Activated naive CD8-positive, alpha-beta T cell treated with anti-CD3 and anti-CD28 coated beads, Interleukin-2, amount 10 ng/mL, durations not matched to agents 7 days and 5 days (primary cell): ENCODE data around the gene MAP2K5. TPM values are rescaled to one million over a fixed set of nuclear protein-coding genes. Genes with fewer than 3 reads are reported as not detected.

Experiments used
- ATAC-seq: fragments of 150-1000 bp; cut with Tn5 transposase; one replicate; pipeline ENCODE4 v1.10.0; 2021; ENCODE audit warnings: low read depth, moderate library complexity
- POLR2A ChIA-PET: fragments of 350-600 bp; sonication (Branson Sonifier 250); formaldehyde crosslinking; loops from one replicate; lab custom pipeline; 2021; ENCODE audit warnings: antibody characterized with exemption; lab: Charles Lee
- DNase-seq: peaks from one replicate; pipeline ENCODE4 v3.0.0; 2021
- H3K27ac Mint-ChIP-seq: one replicate; pipeline ENCODE4 v1.8.0; 2022; ENCODE audit warnings: mild to moderate bottlenecking, mixed read lengths
- H3K27me3 Mint-ChIP-seq: one replicate; pipeline ENCODE4 v1.8.0; 2022; ENCODE audit warnings: mild to moderate bottlenecking, moderate library complexity, mixed read lengths
- H3K36me3 Mint-ChIP-seq: one replicate; pipeline ENCODE4 v1.8.0; 2021; ENCODE audit warnings: mild to moderate bottlenecking, mixed read lengths
- H3K4me1 Mint-ChIP-seq: one replicate; pipeline ENCODE4 v1.8.0; 2021; ENCODE audit warnings: mixed read lengths
- H3K4me3 Mint-ChIP-seq: one replicate; pipeline ENCODE4 v1.8.0; 2022; ENCODE audit warnings: mild to moderate bottlenecking, moderate library complexity, mixed read lengths
- H3K9me3 Mint-ChIP-seq: one replicate; pipeline ENCODE4 v1.8.0; 2021; ENCODE audit warnings: mixed read lengths
- total RNA-seq, 2 experiments: library from RNA; stranded (reverse); gene quantifications; one replicate each; pipeline ENCODE4 v1.2.3, GENCODE V29; 2021

Gene MAP2K5
- total RNA-seq, 2 experiments from 2014 or later: 25.8 to 29.9 TPM

DNA sequence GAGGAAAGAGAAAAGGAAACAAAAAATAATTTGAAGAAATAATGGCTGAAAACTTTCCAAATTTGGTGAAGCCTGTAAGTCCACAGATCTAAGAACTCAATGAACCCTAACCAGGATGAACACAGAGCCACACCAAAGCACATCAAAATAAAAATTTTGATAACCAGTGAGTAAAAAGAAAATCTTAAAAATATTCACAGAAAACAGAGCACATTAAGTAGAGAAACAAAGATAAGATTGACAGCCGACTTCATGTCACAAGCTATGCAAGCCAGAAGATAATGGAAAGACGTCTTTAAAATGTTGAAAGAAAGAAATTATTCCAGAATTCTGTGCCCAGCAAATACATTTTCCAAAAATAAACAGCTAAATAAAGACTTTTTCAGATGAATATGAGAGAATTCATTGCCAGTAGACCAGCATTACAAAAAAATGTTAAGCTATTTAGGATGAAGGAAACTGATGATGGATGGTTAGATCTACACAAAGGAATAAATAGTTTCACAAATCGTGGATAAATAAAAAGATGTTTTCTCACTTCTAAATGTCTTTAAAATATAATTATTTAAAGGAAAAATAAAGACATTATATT, 142.6 kb downstream of the MAP2K5 start:
- Mint-ChIP-seq H3K9me3 (peaks cover 18% of the 10 kb centered on the region), H3K27ac (no peak overlapping the region), H3K4me3 (no peak overlapping the region), H3K36me3 (peaks cover 30% of the 10 kb centered on the region), H3K4me1 (peaks cover 2% of the 10 kb centered on the region), H3K27me3 (no peaks in the 10 kb centered on the region)
- ATAC-seq: no peak
- no peak for DNase-seq
- POLR2A ChIA-PET: no interaction called here

DNA sequence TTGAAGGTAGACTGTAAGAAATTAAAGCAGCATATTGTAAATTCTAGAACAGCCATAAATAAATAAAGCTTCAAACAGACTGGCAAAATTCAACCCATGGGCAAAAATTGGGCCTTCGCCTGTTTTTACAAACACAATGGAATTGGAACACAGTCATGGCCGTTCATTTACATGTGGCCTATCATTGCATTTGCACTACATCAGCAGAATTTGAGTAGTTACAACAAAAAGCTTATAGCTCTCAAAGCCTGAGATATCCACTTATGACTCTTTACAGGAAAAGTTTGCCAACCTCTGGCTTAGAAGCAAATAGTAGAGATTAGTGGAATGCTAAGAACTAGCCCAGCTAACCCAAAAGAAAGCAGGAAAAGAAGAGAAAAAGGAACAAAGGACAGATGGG, 143.2 kb downstream of the MAP2K5 start:
- POLR2A ChIA-PET: no interaction called here
- no peak for ATAC-seq
- H3K36me3 Mint-ChIP-seq: peaks cover 28% of the 10 kb centered on the region
- DNase-seq: no peak
- H3K4me1 Mint-ChIP-seq: no peaks in the 10 kb centered on the region
- H3K4me3 Mint-ChIP-seq: no peak overlapping the region
- no peak overlapping the region for H3K27ac Mint-ChIP-seq
- H3K9me3 Mint-ChIP-seq: peaks cover 16% of the 10 kb centered on the region
- H3K27me3 Mint-ChIP-seq: no peaks in the 10 kb centered on the region

DNA sequence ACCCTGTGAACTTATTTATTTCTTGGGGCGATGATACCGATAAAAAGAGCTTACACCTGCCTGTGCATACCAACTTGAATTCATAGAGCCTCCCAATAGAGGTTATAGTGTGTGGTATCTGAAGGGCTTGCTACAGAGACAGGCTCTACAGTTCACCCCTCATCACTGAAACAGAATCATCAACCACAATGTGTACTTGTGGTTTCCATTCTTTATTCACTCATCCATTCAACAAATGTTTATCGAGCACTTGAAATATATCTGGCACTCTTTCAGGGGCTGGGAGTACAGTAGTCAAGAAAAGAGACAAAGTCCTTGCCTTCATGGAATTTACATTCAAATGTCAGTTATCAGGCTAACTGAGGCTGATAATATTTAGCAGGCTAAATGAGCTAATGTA, 148.4 kb downstream of the MAP2K5 start:
- H3K9me3 Mint-ChIP-seq: no peaks in the 10 kb centered on the region

DNA sequence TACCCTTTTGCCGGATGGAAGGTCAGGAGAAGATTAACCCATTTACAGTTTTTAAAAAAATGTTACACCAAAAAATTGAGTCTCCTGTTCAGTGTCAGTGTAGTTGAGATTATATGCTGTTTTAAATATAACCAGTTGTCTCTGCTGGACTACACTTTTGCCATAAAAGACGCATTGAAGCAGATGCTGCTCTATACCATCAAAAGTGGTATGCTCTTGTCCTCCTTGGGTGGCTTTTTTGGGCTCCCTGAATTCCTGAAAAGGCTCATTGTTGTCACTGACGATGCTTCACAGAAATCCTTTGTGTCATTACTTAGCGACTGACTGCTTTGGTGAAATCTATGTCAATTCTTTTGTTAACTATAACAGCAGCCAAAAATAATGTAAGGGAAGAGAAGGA, 148.9 kb downstream of the MAP2K5 start:
- DNase-seq (no peak), ATAC-seq (no peak)
- POLR2A ChIA-PET: no interaction called here
- Mint-ChIP-seq H3K36me3 (peaks cover 21% of the 10 kb centered on the region), H3K27ac (no peak overlapping the region), H3K4me3 (no peak overlapping the region), H3K4me1 (peaks cover 4% of the 10 kb centered on the region), H3K27me3 (no peaks in the 10 kb centered on the region), H3K9me3 (no peaks in the 10 kb centered on the region)

More for the DNA sequence above, 148.4 kb downstream of the MAP2K5 start:
- no peak overlapping the region for H3K27ac Mint-ChIP-seq
- H3K4me3 Mint-ChIP-seq: no peak overlapping the region
- H3K4me1 Mint-ChIP-seq: peaks cover 4% of the 10 kb centered on the region
- ATAC-seq (no peak), DNase-seq (no peak)
- POLR2A ChIA-PET: no interaction called here
- H3K27me3 Mint-ChIP-seq: no peaks in the 10 kb centered on the region
- H3K36me3 Mint-ChIP-seq: peaks cover 21% of the 10 kb centered on the region

DNA sequence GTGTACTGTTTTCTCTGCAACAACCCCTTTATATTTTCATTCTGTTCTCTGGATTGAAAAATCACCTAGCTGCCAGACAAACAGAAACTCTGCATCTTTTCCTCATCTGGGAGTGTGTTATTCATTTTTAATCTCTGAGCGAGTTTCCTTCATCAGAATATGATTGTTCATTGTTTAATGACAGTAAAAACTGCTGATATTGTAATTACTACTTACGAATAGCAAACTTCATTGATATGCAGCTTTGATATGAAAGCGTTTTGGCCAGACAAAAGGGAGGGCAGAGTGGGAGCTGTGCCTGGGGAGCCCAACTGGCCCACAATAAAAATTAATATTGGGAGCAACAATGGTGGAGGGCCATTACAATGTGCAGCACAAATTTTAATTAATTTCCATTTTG, 150.1 kb downstream of the MAP2K5 start:
- peaks cover 4% of the 10 kb centered on the region for H3K4me1 Mint-ChIP-seq
- POLR2A ChIA-PET: no interaction called here
- H3K9me3 Mint-ChIP-seq: no peaks in the 10 kb centered on the region
- DNase-seq (no peak), ATAC-seq (no peak)
- H3K27ac Mint-ChIP-seq: no peak overlapping the region
- H3K27me3 Mint-ChIP-seq: no peaks in the 10 kb centered on the region
- H3K36me3 Mint-ChIP-seq: peaks cover 21% of the 10 kb centered on the region
- no peak overlapping the region for H3K4me3 Mint-ChIP-seq

DNA sequence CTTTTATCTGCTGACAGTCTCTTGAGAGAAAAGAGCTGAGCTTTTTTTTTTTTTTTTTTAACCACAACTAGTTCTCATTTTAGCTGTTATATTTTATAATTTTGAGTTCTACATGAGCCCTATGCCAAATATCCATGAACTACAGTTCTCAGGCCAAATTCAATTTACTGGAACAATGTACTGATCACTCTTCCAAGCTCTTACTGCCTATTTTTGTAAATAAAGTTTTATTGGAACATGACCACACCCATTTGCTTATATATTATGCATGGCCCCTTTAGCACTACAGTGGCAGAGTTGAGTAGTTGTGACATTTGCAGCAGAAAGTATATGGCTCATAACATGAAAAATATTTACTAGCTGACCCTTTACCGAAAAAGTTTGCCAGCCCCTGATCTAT, 153.6 kb downstream of the MAP2K5 start:
- Mint-ChIP-seq H3K4me3 (no peak overlapping the region), H3K4me1 (peaks cover 1% of the 10 kb centered on the region)

DNA sequence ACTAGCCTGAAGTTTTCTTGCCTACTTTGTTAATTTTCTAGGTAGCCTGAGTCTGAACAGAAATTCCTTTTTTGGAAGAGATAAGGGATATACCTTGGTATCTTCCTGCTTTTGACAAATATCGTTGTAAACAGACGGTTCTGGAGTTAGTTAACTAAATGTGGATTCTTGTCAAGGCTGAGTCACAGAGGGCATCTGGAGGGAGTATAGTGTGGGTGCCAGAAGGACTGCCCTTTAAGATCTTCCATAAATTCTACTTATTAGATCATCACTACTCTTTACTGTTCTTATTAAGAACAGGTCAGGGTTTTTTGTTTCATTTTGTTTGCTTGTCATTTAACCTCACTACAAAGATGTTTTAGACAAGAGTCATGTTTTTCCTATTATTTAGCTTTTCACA, 157.5 kb downstream of the MAP2K5 start:
- H3K9me3 Mint-ChIP-seq: peaks cover 3% of the 10 kb centered on the region
- H3K4me3 Mint-ChIP-seq: no peak overlapping the region
- H3K4me1 Mint-ChIP-seq: no peaks in the 10 kb centered on the region
- POLR2A ChIA-PET: no interaction called here
- DNase-seq (no peak), ATAC-seq (no peak)
- H3K36me3 Mint-ChIP-seq: peaks cover 18% of the 10 kb centered on the region
- no peak overlapping the region for H3K27ac Mint-ChIP-seq
- no peaks in the 10 kb centered on the region for H3K27me3 Mint-ChIP-seq

More for the DNA sequence above, 153.6 kb downstream of the MAP2K5 start:
- Mint-ChIP-seq H3K27me3 (no peaks in the 10 kb centered on the region), H3K36me3 (peaks cover 21% of the 10 kb centered on the region), H3K9me3 (peaks cover 2% of the 10 kb centered on the region), H3K27ac (no peak overlapping the region)
- no peak for DNase-seq
- ATAC-seq: no peak
- POLR2A ChIA-PET: interaction anchor here (0.7 kb wide), 1 partner anchor 17 kb away, joined by 3 read pairs; no protein-coding TSS in a partner anchor

DNA sequence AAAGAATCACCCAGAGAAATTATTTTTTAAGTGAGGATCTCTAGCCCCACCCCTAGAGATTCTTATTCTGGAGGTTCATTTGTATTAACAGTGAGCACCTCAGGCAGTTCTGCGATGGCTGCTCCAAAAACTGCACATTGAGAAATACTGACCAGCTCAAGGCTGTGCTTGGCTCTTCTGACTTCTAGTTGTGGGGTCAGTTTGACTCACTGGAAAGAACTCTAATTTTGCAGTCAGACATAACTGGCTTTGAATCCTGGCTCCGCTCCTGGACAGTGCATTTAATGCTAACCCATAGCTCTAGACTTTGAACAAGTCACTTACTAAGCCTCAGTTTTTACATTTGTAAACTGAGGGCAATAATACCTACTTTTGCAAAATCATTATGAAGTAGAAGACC, 159.2 kb downstream of the MAP2K5 start:
- peaks cover 4% of the 10 kb centered on the region for H3K9me3 Mint-ChIP-seq
- peaks cover 28% of the 10 kb centered on the region for H3K36me3 Mint-ChIP-seq
- no peak overlapping the region for H3K27ac Mint-ChIP-seq
- no peaks in the 10 kb centered on the region for H3K27me3 Mint-ChIP-seq
- no peaks in the 10 kb centered on the region for H3K4me1 Mint-ChIP-seq
- POLR2A ChIA-PET: no interaction called here
- ATAC-seq (no peak), DNase-seq (no peak)
- no peak overlapping the region for H3K4me3 Mint-ChIP-seq

DNA sequence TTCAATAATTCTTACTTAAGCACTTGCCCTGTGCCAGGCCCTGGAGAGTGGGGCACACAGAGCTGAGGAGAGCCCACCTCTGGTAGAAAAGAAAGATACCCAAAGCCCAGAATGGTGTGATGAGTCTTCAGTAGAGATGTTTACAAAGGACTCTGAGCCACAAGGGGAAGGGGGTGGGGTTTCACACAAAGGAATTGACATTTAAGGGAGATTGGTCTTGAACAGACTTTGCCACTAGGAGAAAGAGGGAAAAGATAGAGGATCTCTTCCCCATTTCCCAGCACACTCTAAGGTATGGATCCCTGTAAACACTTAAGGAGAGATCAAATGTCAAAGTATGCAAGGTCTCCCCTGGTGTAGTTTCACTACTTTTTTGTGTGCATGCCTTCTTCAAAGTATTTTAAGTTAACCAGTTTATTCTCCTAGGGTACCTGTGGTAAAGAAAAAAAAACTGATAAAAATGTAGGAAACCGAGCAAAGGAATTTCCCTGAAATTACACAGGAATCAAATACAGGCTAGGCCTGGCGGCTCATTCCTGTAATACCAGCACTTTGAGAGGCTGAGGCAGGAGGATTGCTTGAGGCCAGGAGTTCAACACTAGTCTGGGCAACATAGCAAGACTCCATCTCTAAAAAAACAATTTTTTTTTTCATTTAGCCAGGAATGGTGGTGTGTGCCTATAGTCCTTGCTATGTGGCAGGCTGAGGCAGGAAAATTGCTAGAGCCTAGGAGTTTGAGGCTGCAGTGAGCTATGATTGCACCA, 165.2 kb downstream of the MAP2K5 start:
- peaks cover 31% of the 10 kb centered on the region for H3K36me3 Mint-ChIP-seq
- no peak for DNase-seq
- peaks cover 5% of the 10 kb centered on the region for H3K4me1 Mint-ChIP-seq
- H3K27me3 Mint-ChIP-seq: no peaks in the 10 kb centered on the region
- no peak overlapping the region for H3K27ac Mint-ChIP-seq
- no peak overlapping the region for H3K4me3 Mint-ChIP-seq
- peaks cover 5% of the 10 kb centered on the region for H3K9me3 Mint-ChIP-seq
- ATAC-seq: no peak
- POLR2A ChIA-PET: no interaction called here

DNA sequence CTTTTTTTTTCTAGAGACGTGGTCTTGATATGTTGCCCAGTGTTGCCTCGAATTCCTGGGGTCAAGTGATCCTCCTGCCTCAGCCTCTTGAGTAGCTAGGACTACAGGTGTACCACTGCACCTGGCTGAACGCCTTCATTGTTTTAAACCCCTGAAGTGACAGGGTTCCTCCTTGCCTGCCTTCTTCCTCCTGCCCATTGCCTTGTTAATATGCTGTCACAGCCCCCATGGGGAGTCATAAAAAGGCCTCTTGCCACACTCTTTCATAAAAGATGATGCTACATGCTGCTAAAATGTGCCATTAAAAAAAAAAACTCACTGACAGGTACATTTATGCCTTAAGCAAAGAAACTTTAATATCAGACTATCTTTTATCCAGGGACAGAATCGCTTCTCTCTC, 166.0 kb downstream of the MAP2K5 start:
- Mint-ChIP-seq H3K9me3 (peaks cover 5% of the 10 kb centered on the region), H3K4me1 (peaks cover 5% of the 10 kb centered on the region), H3K4me3 (no peak overlapping the region), H3K36me3 (peaks cover 32% of the 10 kb centered on the region), H3K27me3 (no peaks in the 10 kb centered on the region), H3K27ac (no peak overlapping the region)
- POLR2A ChIA-PET: no interaction called here
- DNase-seq (no peak), ATAC-seq (no peak)

DNA sequence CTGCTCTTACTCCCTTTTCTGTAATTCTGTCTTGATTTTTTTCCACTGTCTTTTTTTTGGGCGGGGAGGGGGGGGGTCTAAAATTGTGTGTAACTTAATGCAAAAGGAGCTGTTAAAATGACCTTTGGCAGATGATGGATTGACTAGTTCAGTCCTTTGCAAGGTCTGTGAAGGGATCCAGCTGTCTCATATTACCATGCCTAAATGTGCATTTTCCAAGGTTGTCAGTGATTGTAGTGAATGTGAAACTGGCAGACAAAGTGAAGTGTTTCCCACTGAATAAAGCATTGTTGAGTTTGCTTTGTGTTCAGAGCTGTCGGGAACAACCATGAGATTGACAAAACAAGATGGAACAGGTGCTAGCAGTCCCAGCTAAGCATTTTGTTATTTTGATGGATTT, 172.7 kb downstream of the MAP2K5 start:
- no peak for DNase-seq
- peaks cover 2% of the 10 kb centered on the region for H3K9me3 Mint-ChIP-seq
- no peak overlapping the region for H3K4me3 Mint-ChIP-seq
- no peak for ATAC-seq
- H3K4me1 Mint-ChIP-seq: no peaks in the 10 kb centered on the region
- no peaks in the 10 kb centered on the region for H3K27me3 Mint-ChIP-seq
- H3K27ac Mint-ChIP-seq: no peak overlapping the region
- H3K36me3 Mint-ChIP-seq: peaks cover 13% of the 10 kb centered on the region
- POLR2A ChIA-PET: interaction anchor here (0.6 kb wide), 1 partner anchor 176 kb away, joined by 3 read pairs; no protein-coding TSS in a partner anchor

DNA sequence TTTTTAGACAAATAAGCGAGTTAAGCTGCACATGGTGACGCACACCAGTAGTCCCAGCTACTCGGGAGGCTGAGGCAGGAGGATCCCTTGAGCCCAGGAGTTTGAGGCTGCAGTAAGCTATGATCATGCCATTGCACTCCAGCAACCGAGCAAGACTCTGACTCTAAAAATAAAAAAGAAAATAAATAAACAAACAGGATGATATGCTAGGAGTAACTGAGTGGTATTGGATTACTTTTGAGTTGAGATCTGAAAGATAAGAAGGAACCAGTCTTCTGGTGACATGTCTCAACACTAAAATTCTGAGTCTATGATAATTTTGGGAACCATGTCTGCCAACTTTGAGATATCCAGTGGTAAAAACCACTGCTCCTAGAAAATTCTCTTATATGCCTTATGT, 173.7 kb downstream of the MAP2K5 start:
- H3K9me3 Mint-ChIP-seq: peaks cover 2% of the 10 kb centered on the region

DNA sequence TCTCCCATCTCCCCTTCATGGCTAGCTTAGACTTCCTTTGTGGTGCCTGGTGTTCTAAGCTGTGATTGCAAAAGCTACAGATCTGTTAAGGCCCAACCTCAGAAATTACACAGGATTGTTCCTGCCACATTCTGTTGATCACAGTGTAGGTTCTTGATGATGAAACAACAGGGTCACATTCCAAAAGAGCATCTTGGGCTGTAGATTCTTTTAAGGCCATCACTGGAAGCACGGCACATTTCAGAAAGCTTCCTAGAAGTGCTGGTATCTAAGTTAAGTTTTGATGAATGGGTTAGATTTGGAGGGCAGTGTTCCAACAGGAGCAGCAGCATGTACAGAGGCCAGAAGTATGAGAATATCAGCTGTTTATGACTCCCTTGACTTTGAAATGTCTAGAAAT, 175.3 kb downstream of the MAP2K5 start:
- H3K27me3 Mint-ChIP-seq: no peaks in the 10 kb centered on the region
- no peaks in the 10 kb centered on the region for H3K4me1 Mint-ChIP-seq
- no peak overlapping the region for H3K27ac Mint-ChIP-seq
- H3K9me3 Mint-ChIP-seq: no peaks in the 10 kb centered on the region
- no peak overlapping the region for H3K4me3 Mint-ChIP-seq
- POLR2A ChIA-PET: no interaction called here
- ATAC-seq: no peak
- peaks cover 2% of the 10 kb centered on the region for H3K36me3 Mint-ChIP-seq
- DNase-seq: no peak

More for the DNA sequence above, 173.7 kb downstream of the MAP2K5 start:
- ATAC-seq (no peak), DNase-seq (no peak)
- no peak overlapping the region for H3K4me3 Mint-ChIP-seq
- H3K36me3 Mint-ChIP-seq: peaks cover 10% of the 10 kb centered on the region
- H3K4me1 Mint-ChIP-seq: no peaks in the 10 kb centered on the region
- POLR2A ChIA-PET: no interaction called here
- H3K27me3 Mint-ChIP-seq: no peaks in the 10 kb centered on the region
- H3K27ac Mint-ChIP-seq: no peak overlapping the region

DNA sequence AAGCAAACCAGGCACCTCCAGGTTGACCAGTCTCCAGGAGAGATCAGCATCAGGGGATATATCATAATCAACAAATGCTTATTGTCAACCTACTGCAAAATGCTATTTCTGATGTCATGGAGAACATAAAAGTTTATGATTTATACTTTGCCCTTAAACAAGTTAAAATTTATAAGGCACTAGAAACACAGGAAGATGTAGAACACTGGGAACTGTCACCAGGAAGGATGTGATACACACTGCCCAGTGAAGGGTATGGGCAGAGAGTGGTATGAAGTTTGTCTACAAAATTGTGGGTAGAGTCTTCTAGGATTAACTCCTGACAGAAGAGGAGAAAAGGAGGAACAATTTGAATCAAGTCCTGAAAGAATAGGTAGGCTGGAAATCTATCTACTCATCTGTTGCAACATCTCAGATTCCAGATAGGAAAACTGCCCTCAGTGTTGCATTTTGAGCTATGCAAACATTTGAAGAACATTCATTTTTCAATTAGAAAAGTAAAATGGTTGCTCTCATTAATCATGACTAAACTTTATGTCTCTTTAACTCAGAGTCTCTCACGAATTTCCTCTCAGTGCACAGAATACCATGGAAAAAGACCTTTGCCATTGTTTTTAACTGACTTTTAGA, 176.9 kb downstream of the MAP2K5 start:
- DNase-seq: no peak
- POLR2A ChIA-PET: no interaction called here
- Mint-ChIP-seq H3K27me3 (no peaks in the 10 kb centered on the region), H3K4me1 (no peaks in the 10 kb centered on the region), H3K9me3 (no peaks in the 10 kb centered on the region), H3K36me3 (peaks cover 3% of the 10 kb centered on the region), H3K4me3 (no peak overlapping the region), H3K27ac (no peak overlapping the region)
- ATAC-seq: no peak
